CD8-positive, alpha-beta memory T cell (primary cell): ENCODE data around the gene GRM8. TPM values are rescaled to one million over a fixed set of nuclear protein-coding genes. Genes with fewer than 3 reads are reported as not detected.
A peak's percentile ranks its signal among the peaks of the same experiment; 100 is the strongest.

ENCODE experiments used
- CTCF ChIA-PET: fragments of 350-600 bp; sonication (Branson Sonifier 250); formaldehyde crosslinking; loops from one replicate; lab custom pipeline; 2021; ENCODE audit warnings: antibody characterized with exemption; lab: Charles Lee
- POLR2A ChIA-PET: fragments of 350-600 bp; sonication (Branson Sonifier 250); formaldehyde crosslinking; loops from one replicate; lab custom pipeline; 2021; ENCODE audit warnings: antibody characterized with exemption; lab: Charles Lee
- DNase-seq, 5 donors: peaks; one replicate each; pipeline versions ENCODE4 v3.0.0 to v3.0.0-alpha.2; 2020 to 2022; ENCODE audit warnings: mixed read lengths in 1 of 5
- H3K27ac ChIP-seq: one replicate; pipeline ENCODE4 v1.7.0; 2013; ENCODE audit warnings: low read depth, mild to moderate bottlenecking, low read length, moderate library complexity
- H3K27me3 ChIP-seq: 2 replicates; pipeline ENCODE4 v1.7.0; 2013; ENCODE audit warnings: low read length, mild to moderate bottlenecking; ENCODE audit not compliant: insufficient read depth, poor library complexity, severe bottlenecking
- H3K36me3 ChIP-seq: 2 replicates; pipeline ENCODE4 v1.7.0; 2013; ENCODE audit warnings: mild to moderate bottlenecking, low read length, moderate library complexity; ENCODE audit not compliant: insufficient read depth
- H3K4me1 ChIP-seq: 2 replicates; pipeline ENCODE4 v1.7.0; 2013; ENCODE audit warnings: mild to moderate bottlenecking, low read length, moderate library complexity; ENCODE audit not compliant: insufficient read depth
- H3K4me3 ChIP-seq: 2 replicates; pipeline ENCODE4 v1.7.0; 2013; ENCODE audit warnings: mild to moderate bottlenecking, low read length
- H3K9me3 ChIP-seq: 2 replicates; pipeline ENCODE4 v1.7.0; 2013; ENCODE audit warnings: mild to moderate bottlenecking, low read length
- H3K27ac Mint-ChIP-seq, 8 donors: one replicate each; pipeline ENCODE4 v1.8.0; 2020 to 2021; ENCODE audit warnings: mixed read lengths in 8 of 8, mild to moderate bottlenecking in 6 of 8, inconsistent platforms in 3 of 8, moderate library complexity in 3 of 8
- H3K27me3 Mint-ChIP-seq, 2 donors: one replicate each; pipeline ENCODE4 v1.8.0; 2020 to 2021; ENCODE audit warnings: mixed read lengths in 2 of 2, mild to moderate bottlenecking in 1 of 2, moderate library complexity in 1 of 2
- H3K36me3 Mint-ChIP-seq, 3 donors: one replicate each; pipeline ENCODE4 v1.8.0; 2020 to 2021; ENCODE audit warnings: mixed read lengths in 3 of 3, inconsistent platforms in 1 of 3, mild to moderate bottlenecking in 1 of 3
- H3K4me1 Mint-ChIP-seq, 3 donors: one replicate each; pipeline ENCODE4 v1.8.0; 2020 to 2021; ENCODE audit warnings: mixed read lengths in 3 of 3, inconsistent platforms in 1 of 3, mild to moderate bottlenecking in 1 of 3
- H3K4me3 Mint-ChIP-seq, 7 donors: one replicate each; pipeline ENCODE4 v1.8.0; 2020 to 2021; ENCODE audit warnings: mixed read lengths in 7 of 7, mild to moderate bottlenecking in 6 of 7, moderate library complexity in 4 of 7, inconsistent platforms in 2 of 7
- H3K9me3 Mint-ChIP-seq, 5 donors: one replicate each; pipeline ENCODE4 v1.8.0; 2020 to 2022; ENCODE audit warnings: mixed read lengths in 5 of 5, mild to moderate bottlenecking in 3 of 5, moderate library complexity in 2 of 5, inconsistent platforms in 1 of 5
- polyA plus RNA-seq: library from polyadenylated mRNA; unstranded; fragments of 300-500 nt; fragmentation: Illumina TruSeq; gene quantifications from one replicate; pipeline ENCODE4 v1.2.3, GENCODE V29; 2021
- total RNA-seq, 2 experiments: library from RNA; stranded (reverse); gene quantifications; one replicate each; pipeline ENCODE4 v1.2.3, GENCODE V29; 2021

Gene GRM8
- total and polyA plus RNA-seq, 3 experiments from 2014 or later = not detected

DNA sequence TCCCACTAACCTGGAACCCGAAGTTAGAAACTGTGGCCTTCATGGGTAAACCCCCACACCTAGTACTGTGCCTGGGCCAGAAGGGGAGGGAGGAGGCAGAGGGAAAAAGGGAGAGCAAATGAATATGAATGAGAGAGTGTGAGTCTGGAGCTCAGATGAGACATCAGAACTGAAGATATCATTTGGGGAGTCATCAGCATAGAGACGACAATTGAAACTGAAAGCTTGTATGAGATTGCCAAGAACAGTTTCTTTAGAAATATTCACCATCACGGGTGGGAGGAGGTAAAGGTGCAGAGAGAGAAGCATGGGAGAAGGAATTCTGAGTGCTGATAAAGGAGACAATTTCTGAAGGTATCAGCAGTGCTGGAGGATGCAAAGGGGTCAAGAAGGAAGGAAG is 171.2 kb downstream of the GRM8 start:
- no peak overlapping the region for H3K4me3 ChIP-seq
- H3K36me3 Mint-ChIP-seq = no peaks in the 10 kb centered on the region
- no peak for DNase-seq
- H3K36me3 ChIP-seq = no peaks in the 10 kb centered on the region
- no peaks in the 10 kb centered on the region for H3K4me1 Mint-ChIP-seq
- POLR2A ChIA-PET = no interaction called here
- H3K27ac Mint-ChIP-seq = no peak overlapping the region
- H3K4me1 ChIP-seq = no peaks in the 10 kb centered on the region
- peaks cover 0 to 4% (median 2%) of the 10 kb centered on the region in 5 donors for H3K9me3 Mint-ChIP-seq
- no peak overlapping the region for H3K4me3 Mint-ChIP-seq
- H3K27me3 ChIP-seq = peaks cover 4% of the 10 kb centered on the region
- CTCF ChIA-PET = no interaction called here
- no peak overlapping the region for H3K27ac ChIP-seq
- H3K27me3 Mint-ChIP-seq = peaks cover 0 to 2% of the 10 kb centered on the region in 2 donors
- no peaks in the 10 kb centered on the region for H3K9me3 ChIP-seq

DNA sequence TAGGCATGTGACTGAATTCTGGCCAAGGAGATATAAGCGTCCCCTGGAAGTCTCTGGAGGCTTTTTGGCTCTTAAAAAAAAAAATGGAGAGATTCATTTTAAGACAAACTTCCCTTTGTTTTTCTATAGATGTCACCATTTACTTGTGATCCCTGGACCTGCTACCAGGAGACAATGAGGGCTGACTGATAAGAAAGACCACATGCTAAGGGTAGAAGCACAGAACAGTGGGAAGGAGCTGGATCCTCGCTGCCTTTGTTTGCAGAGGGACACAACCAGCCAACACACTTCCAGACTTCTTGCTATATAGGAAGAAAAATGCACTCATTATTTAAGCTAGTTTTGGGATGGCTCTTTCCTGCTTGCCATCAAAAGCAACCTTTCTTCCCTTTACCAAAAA is 172.2 kb downstream of the GRM8 start:
- CTCF ChIA-PET = no interaction called here
- POLR2A ChIA-PET = no interaction called here
- no peak overlapping the region for H3K27ac Mint-ChIP-seq

DNA sequence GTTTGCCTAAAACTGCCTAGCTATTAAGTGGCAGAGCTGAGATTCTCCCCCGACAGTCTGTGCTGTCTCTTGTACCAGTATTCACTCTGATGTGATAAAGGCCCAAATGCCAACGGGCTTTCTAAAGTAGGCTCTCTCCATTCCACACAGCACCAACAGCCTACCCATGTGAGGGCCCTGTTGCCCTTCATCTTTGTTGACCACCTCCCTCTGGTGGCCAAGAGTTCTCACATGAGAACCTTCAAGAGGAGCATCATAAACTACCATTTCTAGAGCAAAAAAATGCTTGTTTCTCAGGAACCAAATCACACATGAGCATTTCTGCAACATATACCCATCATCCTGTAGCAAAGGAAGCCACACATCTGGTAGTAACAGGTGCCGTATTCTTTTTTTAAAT is 185.8 kb downstream of the GRM8 start:
- ChIA-PET POLR2A (no interaction called here), CTCF (no interaction called here)
- no peaks in the 10 kb centered on the region for H3K36me3 Mint-ChIP-seq
- DNase-seq = no peak
- Histone ChIP-seq H3K27me3 (no peaks in the 10 kb centered on the region), H3K36me3 (no peaks in the 10 kb centered on the region), H3K4me3 (no peak overlapping the region), H3K9me3 (no peaks in the 10 kb centered on the region), H3K27ac (no peak overlapping the region), H3K4me1 (no peaks in the 10 kb centered on the region)
- H3K4me3 Mint-ChIP-seq = no peak overlapping the region
- peaks cover 0 to 10% of the 10 kb centered on the region in 2 donors for H3K27me3 Mint-ChIP-seq
- no peak overlapping the region for H3K27ac Mint-ChIP-seq
- H3K9me3 Mint-ChIP-seq = peaks cover 4 to 18% (median 12%) of the 10 kb centered on the region in 5 donors
- H3K4me1 Mint-ChIP-seq = no peaks in the 10 kb centered on the region

More for the DNA sequence above, 172.2 kb downstream of the GRM8 start:
- no peak for DNase-seq
- Histone ChIP-seq H3K9me3 (no peaks in the 10 kb centered on the region), H3K27me3 (peaks cover 4% of the 10 kb centered on the region), H3K27ac (no peak overlapping the region), H3K4me3 (no peak overlapping the region), H3K36me3 (no peaks in the 10 kb centered on the region), H3K4me1 (no peaks in the 10 kb centered on the region)
- H3K4me3 Mint-ChIP-seq = no peak overlapping the region
- no peaks in the 10 kb centered on the region for H3K36me3 Mint-ChIP-seq
- H3K9me3 Mint-ChIP-seq = peaks cover 0 to 3% (median 2%) of the 10 kb centered on the region in 5 donors
- no peaks in the 10 kb centered on the region for H3K4me1 Mint-ChIP-seq
- H3K27me3 Mint-ChIP-seq = peaks cover 0 to 2% of the 10 kb centered on the region in 2 donors

DNA sequence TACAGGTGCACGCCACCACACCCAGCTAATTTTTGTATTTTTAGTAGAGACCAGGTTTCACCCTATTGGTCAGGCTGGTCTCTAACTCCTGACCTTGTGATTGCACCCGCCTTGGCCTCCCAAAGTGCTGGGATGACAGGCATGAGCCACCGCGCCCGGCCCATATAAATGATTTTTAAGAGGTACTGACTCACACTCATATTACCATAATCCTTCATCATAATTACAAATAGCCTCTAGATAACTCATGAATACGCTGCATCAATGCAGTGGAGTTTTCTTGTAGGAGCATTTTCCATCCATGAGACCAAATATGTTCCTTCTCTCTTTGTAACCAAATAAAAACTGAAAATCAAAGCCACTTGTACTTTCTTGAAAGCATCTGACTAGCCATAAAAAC is 193.3 kb downstream of the GRM8 start:
- CTCF ChIA-PET = no interaction called here

DNA sequence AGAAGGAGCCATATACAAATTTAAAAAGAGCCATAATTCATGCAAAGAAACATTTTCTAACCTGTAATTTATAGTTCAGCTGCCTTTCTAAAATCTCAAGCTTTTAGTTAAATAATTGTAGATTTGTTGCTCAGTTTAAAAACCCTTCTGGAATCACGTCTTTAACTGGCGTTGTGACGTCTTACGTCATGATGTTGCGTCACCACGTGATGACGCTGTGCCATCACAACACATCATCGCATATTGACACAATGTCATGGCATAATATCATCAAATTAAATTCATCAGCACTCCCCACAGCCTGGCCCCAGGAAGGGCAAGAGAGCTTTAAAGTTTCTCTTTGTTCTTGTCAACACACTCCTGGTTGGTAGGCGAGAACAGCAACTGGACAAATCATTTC is 194.8 kb downstream of the GRM8 start:
- Histone ChIP-seq H3K4me3 (no peak overlapping the region), H3K36me3 (no peaks in the 10 kb centered on the region), H3K27me3 (no peaks in the 10 kb centered on the region), H3K27ac (no peak overlapping the region), H3K9me3 (no peaks in the 10 kb centered on the region), H3K4me1 (no peaks in the 10 kb centered on the region)
- no peak overlapping the region for H3K27ac Mint-ChIP-seq
- no peaks in the 10 kb centered on the region for H3K4me1 Mint-ChIP-seq
- CTCF ChIA-PET = no interaction called here
- H3K36me3 Mint-ChIP-seq = no peaks in the 10 kb centered on the region
- peaks cover 0 to 9% (median 4%) of the 10 kb centered on the region in 5 donors for H3K9me3 Mint-ChIP-seq
- peaks cover 2 to 6% of the 10 kb centered on the region in 2 donors for H3K27me3 Mint-ChIP-seq
- no peak for DNase-seq
- H3K4me3 Mint-ChIP-seq = no peak overlapping the region
- POLR2A ChIA-PET = no interaction called here

More for the DNA sequence above, 193.3 kb downstream of the GRM8 start:
- no peak for DNase-seq
- Histone ChIP-seq H3K36me3 (no peaks in the 10 kb centered on the region), H3K4me3 (no peak overlapping the region), H3K9me3 (no peaks in the 10 kb centered on the region), H3K27me3 (no peaks in the 10 kb centered on the region), H3K27ac (no peak overlapping the region), H3K4me1 (no peaks in the 10 kb centered on the region)
- Mint-ChIP-seq H3K4me3 (peak overlapping the region in 1 of 7 donors; percentile 34), H3K4me1 (no peaks in the 10 kb centered on the region), H3K27ac (no peak overlapping the region), H3K27me3 (peaks cover 3 to 6% of the 10 kb centered on the region in 2 donors), H3K9me3 (peaks cover 4 to 19% (median 14%) of the 10 kb centered on the region in 5 donors), H3K36me3 (no peaks in the 10 kb centered on the region)
- POLR2A ChIA-PET = no interaction called here

DNA sequence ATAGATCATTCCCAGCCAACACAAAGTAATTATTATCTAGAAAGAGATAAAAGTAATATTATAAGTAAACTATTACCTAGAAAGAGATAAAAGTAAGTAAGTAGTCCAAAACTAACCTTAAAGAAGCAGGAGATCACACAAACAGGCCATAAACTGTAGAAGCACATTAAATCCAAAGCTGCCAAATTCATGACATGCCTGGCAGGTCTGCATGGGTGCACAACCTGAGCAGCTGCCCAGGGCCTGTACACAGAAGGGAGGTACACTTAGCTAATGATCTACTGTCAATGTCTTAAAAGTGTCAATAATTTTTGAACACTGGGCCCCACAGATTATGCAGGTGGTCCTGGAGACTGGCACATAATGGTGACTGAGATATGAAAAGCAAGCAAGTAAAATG is 196.5 kb downstream of the GRM8 start:
- no peak overlapping the region for H3K4me3 ChIP-seq
- ChIA-PET CTCF (no interaction called here), POLR2A (no interaction called here)
- H3K36me3 ChIP-seq = no peaks in the 10 kb centered on the region
- H3K27ac ChIP-seq = no peak overlapping the region
- no peaks in the 10 kb centered on the region for H3K9me3 ChIP-seq
- H3K4me1 Mint-ChIP-seq = no peaks in the 10 kb centered on the region
- peaks cover 0 to 6% of the 10 kb centered on the region in 2 donors for H3K27me3 Mint-ChIP-seq
- H3K9me3 Mint-ChIP-seq = no peaks in the 10 kb centered on the region
- no peak overlapping the region for H3K27ac Mint-ChIP-seq
- H3K36me3 Mint-ChIP-seq = no peaks in the 10 kb centered on the region
- no peaks in the 10 kb centered on the region for H3K27me3 ChIP-seq
- no peaks in the 10 kb centered on the region for H3K4me1 ChIP-seq
- DNase-seq = no peak
- H3K4me3 Mint-ChIP-seq = no peak overlapping the region

DNA sequence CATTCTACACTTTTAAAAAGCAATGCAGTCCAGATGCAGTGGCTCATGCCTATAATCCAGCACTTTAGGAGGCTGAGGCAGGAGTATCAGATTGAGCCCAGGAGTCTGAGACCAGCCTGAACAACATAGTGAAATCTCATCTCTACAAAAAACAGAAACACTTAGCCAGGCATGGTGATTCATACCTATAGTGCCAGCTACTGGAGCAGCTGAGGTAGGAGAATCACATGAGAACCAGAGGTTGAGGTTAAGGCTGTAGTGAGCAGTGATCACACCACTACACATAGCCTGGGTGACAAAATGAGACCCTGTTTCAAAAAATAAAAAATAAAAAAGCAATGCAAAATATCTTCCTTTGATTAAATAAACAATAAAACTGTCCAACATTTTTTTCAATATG is 205.2 kb downstream of the GRM8 start:
- Mint-ChIP-seq H3K4me1 (no peaks in the 10 kb centered on the region), H3K27me3 (no peaks in the 10 kb centered on the region), H3K9me3 (peaks cover 0 to 2% (median 0%) of the 10 kb centered on the region in 5 donors), H3K27ac (no peak overlapping the region), H3K36me3 (no peaks in the 10 kb centered on the region), H3K4me3 (no peak overlapping the region)
- Histone ChIP-seq H3K27ac (no peak overlapping the region), H3K4me3 (no peak overlapping the region), H3K36me3 (no peaks in the 10 kb centered on the region), H3K4me1 (no peaks in the 10 kb centered on the region), H3K9me3 (no peaks in the 10 kb centered on the region), H3K27me3 (no peaks in the 10 kb centered on the region)
- ChIA-PET CTCF (no interaction called here), POLR2A (no interaction called here)
- DNase-seq = no peak

DNA sequence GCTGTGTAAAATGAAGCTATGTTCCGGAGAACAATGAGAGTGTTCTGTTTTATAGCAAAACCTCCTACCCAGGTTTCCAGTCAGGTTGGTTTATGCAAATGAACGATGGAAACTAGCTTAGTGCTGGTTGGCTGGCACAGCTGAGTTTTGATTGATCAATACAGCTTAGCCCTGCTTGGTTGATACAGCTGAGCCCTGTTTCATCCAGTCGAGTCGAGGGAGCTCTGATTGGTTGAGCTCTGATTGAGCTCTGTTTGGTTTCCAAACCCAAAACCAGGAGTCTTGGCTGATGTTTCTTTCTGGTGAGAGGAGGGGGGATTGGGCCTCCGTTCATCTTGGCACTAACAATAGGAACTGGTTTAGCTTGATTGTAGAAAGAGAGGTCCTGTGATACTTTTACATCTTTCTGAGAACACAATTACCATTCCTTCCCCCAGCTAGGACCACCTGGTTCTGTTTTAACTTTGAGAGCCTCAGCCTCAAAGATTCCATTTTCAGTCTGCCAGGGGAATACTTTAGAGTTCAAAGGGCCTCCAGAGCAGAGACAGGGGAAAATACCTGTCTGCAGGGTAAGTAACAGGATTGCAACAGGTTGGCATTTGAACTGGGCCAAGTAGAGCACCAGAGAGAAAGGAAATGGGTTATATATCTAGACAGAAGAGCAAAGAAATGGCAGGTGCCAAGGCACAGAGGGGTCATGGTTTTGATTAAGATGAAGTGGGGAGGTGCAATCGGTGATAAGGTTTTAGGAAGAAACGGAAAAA is 210.9 kb downstream of the GRM8 start:
- Histone ChIP-seq H3K4me3 (no peak overlapping the region), H3K4me1 (no peaks in the 10 kb centered on the region), H3K27me3 (no peaks in the 10 kb centered on the region), H3K36me3 (no peaks in the 10 kb centered on the region), H3K9me3 (no peaks in the 10 kb centered on the region), H3K27ac (no peak overlapping the region)
- ChIA-PET CTCF (no interaction called here), POLR2A (no interaction called here)
- H3K27me3 Mint-ChIP-seq = peaks cover 0 to 3% of the 10 kb centered on the region in 2 donors
- peaks cover 0 to 8% (median 5%) of the 10 kb centered on the region in 5 donors for H3K9me3 Mint-ChIP-seq
- H3K27ac Mint-ChIP-seq = no peak overlapping the region
- H3K4me1 Mint-ChIP-seq = no peaks in the 10 kb centered on the region
- no peak for DNase-seq
- H3K36me3 Mint-ChIP-seq = no peaks in the 10 kb centered on the region
- no peak overlapping the region for H3K4me3 Mint-ChIP-seq
